HepG2 (cell line): ENCODE data around the gene HCN4. TPM values are rescaled to one million over a fixed set of nuclear protein-coding genes. Genes with fewer than 3 reads are reported as not detected.

ENCODE experiments used
- ATAC-seq: fragments of 200-7000 bp; cut with Tn5 transposase; 3 replicates; pipeline ENCODE4 v1.9.1; 2020; ENCODE audit warnings: mild to moderate bottlenecking, moderate library complexity
- BruUV-seq: library from RNA; stranded (reverse); fragments of 400-500 nt; replicated peaks from 2 replicates; lab custom pipeline; 2021; lab: Mats Ljungman, UMichigan
- CTCF ChIA-PET: fragments of 300-600 bp; formaldehyde crosslinking; extraction: SDS; loops from one replicate; lab custom pipeline; 2021; ENCODE audit warnings: low total read pairs, inconsistent platforms, low intra/inter-chr PET ratio; lab: Yijun Ruan, JAX
- POLR2A ChIA-PET: fragments of 350-600 bp; sonication (Branson Sonifier 250); formaldehyde crosslinking; loops from one replicate; lab custom pipeline; 2020; ENCODE audit warnings: antibody characterized with exemption, inconsistent platforms; lab: Yijun Ruan, JAX
- DNase-seq: peaks from one replicate; pipeline ENCODE4 v3.0.0-alpha.2; 2015; ENCODE audit warnings: low spot score
- FAIRE-seq: peaks from 3 replicates; lab custom pipeline; 2011; peaks lifted over from hg19 to GRCh38; lab: Jason Lieb, UNC
- H2AFZ ChIP-seq: one replicate; pipeline ENCODE4 v1.6.1; 2011; ENCODE audit warnings: low read length, inconsistent platforms
- H3K27ac ChIP-seq: fragments of 300-600 bp; 3 replicates; pipeline ENCODE4 v1.8.0; 2011; ENCODE audit warnings: mixed run types, mild to moderate bottlenecking, mixed read lengths, low read length, inconsistent platforms; ENCODE audit not compliant: insufficient read depth; ENCODE audit errors: extremely low read length
- H3K27me3 ChIP-seq, 2 experiments: fragments of 200-600 bp in 1 of 2; 2 replicates in 1 of 2; 3 replicates in 1 of 2; pipeline versions ENCODE4 v1.6.0 to v1.8.0; 2011; ENCODE audit warnings: low read length in 2 of 2, mild to moderate bottlenecking in 2 of 2, moderate library complexity in 2 of 2, inconsistent platforms in 1 of 2; ENCODE audit not compliant: insufficient read depth in 2 of 2, control insufficient read depth in 1 of 2
- H3K36me3 ChIP-seq, 2 experiments: fragments of 200-600 bp in 1 of 2; replicated peaks in 1 of 2; 2 replicates in 1 of 2; 3 replicates in 1 of 2; pipeline versions ENCODE4 v1.5.1 to v1.8.0; 2011; ENCODE audit warnings: low read length in 2 of 2, inconsistent platforms in 1 of 2; ENCODE audit not compliant: insufficient read depth in 2 of 2, control insufficient read depth in 1 of 2
- H3K4me1 ChIP-seq: 2 replicates; pipeline ENCODE4 v1.5.1; 2012; ENCODE audit warnings: low read length, inconsistent platforms; ENCODE audit not compliant: insufficient read depth
- H3K4me2 ChIP-seq: 2 replicates; pipeline ENCODE4 v1.6.0; 2011; ENCODE audit warnings: low read depth, low read length, inconsistent platforms
- H3K4me3 ChIP-seq, 3 experiments: fragments of 200-600 bp in 1 of 3; sonication (generic), shearing (Covaris generic) in 1 of 3; replicated peaks in 1 of 3; 2 replicates each; pipeline ENCODE4 v1.5.1; 2011 to 2016; ENCODE audit warnings: low read length in 3 of 3, inconsistent platforms in 2 of 3, low read depth in 2 of 3, mild to moderate bottlenecking in 2 of 3, control low read depth in 1 of 3, mixed read lengths in 1 of 3; ENCODE audit not compliant: insufficient read depth in 1 of 3
- H3K79me2 ChIP-seq: one replicate; pipeline ENCODE4 v1.6.1; 2011; ENCODE audit warnings: low read length, inconsistent platforms; ENCODE audit not compliant: insufficient read depth
- H3K9ac ChIP-seq: 2 replicates; pipeline ENCODE4 v1.6.0; 2011; ENCODE audit warnings: mild to moderate bottlenecking, low read depth, low read length, inconsistent platforms; ENCODE audit not compliant: insufficient read depth
- H3K9me3 ChIP-seq: 2 replicates; pipeline ENCODE4 v1.5.1; 2012; ENCODE audit warnings: mild to moderate bottlenecking, low read length
- H4K20me1 ChIP-seq: 2 replicates; pipeline ENCODE4 v1.6.0; 2011; ENCODE audit warnings: inconsistent platforms, mild to moderate bottlenecking, low read length, moderate library complexity; ENCODE audit not compliant: insufficient read depth
- RARG ChIP-seq: sonication (generic); formaldehyde crosslinking; IDR thresholded peaks from 2 replicates; pipeline ENCODE4 v1.4.0; 2020; ENCODE audit warnings: low read depth, mild to moderate bottlenecking, missing genetic modification reagents
- TARDBP ChIP-seq: sonication (generic); formaldehyde crosslinking; IDR thresholded peaks from 2 replicates; pipeline ENCODE4 v1.8.0; 2022; ENCODE audit warnings: mild to moderate bottlenecking, missing genetic modification reagents
- ZBTB8A ChIP-seq: sonication (generic); formaldehyde crosslinking; IDR thresholded peaks from 2 replicates; pipeline ENCODE4 v1.4.0; 2020; ENCODE audit warnings: mild to moderate bottlenecking, low read depth, missing genetic modification reagents, borderline replicate concordance
- ZNF275 ChIP-seq: sonication (generic); formaldehyde crosslinking; IDR thresholded peaks from 2 replicates; pipeline ENCODE4 v1.8.0; 2022; ENCODE audit warnings: missing genetic modification reagents, mild to moderate bottlenecking, inconsistent platforms, borderline replicate concordance
- ZNF407 ChIP-seq: sonication (generic); formaldehyde crosslinking; IDR thresholded peaks from one replicate; pipeline ENCODE4 v1.5.1; 2020; ENCODE audit warnings: mild to moderate bottlenecking, missing genetic modification reagents; ENCODE audit errors: not compliant biosample characterization
- ZNF512B ChIP-seq: sonication (generic); formaldehyde crosslinking; IDR thresholded peaks from 2 replicates; pipeline ENCODE4 v1.5.1; 2020; ENCODE audit warnings: missing genetic modification reagents, mild to moderate bottlenecking, borderline replicate concordance
- ZNF652 ChIP-seq: IDR thresholded peaks from 2 replicates; pipeline ENCODE4 v1.6.1; 2016; ENCODE audit warnings: low read depth, borderline replicate concordance
- ZSCAN22 ChIP-seq: sonication (generic); formaldehyde crosslinking; IDR thresholded peaks from 2 replicates; pipeline ENCODE4 v1.4.0; 2020; ENCODE audit warnings: mild to moderate bottlenecking, missing genetic modification reagents
- WGBS: methylation state at CpG from one replicate; pipeline ENCODE4 v1.1.6; 2017; ENCODE audit warnings: low lambda C conversion rate; 5-methylcytosine and 5-hydroxymethylcytosine counted together
- in situ Hi-C: cut with HindIII; loops from 2 replicates; pipeline ENCODE4 v1.10.0; 2017; ENCODE audit warnings: low pct_unique_long_range_greater_than_20kb; ENCODE audit not compliant: extremely low pct_ligation_motif_present
- intact Hi-C: fragments of 100-400 bp; cut with micrococcal nuclease; formaldehyde crosslinking; loops from one replicate; pipeline ENCODE4 v1.10.0; 2022; ENCODE audit not compliant: unreplicated experiment
- polyA plus RNA-seq, 8 experiments: library from polyadenylated mRNA; depleted of rRNA in 3 of 8; stranded (reverse) in 7 of 8; unstranded in 1 of 8; fragments of >200 nt; fragmentation: Illumina TruSeq in 4 of 8; extraction: Trizol in 4 of 8; gene quantifications; 2 replicates each; pipeline versions ENCODE4 v1.2.1 to v1.2.3, GENCODE V29; 2011 to 2016; ENCODE audit warnings: low read depth in 4 of 8, missing spikeins in 1 of 8, mixed read lengths in 1 of 8; ENCODE audit not compliant: insufficient read depth in 1 of 8
- total RNA-seq, 5 experiments: library from RNA; depleted of rRNA; stranded (reverse); fragments of >200 nt; fragmentation: Illumina TruSeq; extraction: Trizol; gene quantifications; 2 replicates each; pipeline ENCODE4 v1.2.3, GENCODE V29; 2016; ENCODE audit warnings: low read depth in 1 of 5

The HCN4 gene
- total and polyA plus RNA-seq, 2 of the 13 experiments (the other 11 are each of a cell fraction or from before 2014, with no cell fraction given), result not detected

GRCh38 chr15:73323374-73323955 is 45.3 kb downstream of the HCN4 start (continued):
- no peak for TF ChIP-seq ZNF407
- TF ChIP-seq ZSCAN22 (CRISPR knock-in tag), result no peak

- intact Hi-C loops, result no loop called here
- ATAC-seq (no peak), DNase-seq (no peak), FAIRE-seq (no peak)
- no peak overlapping the region for H3K9ac ChIP-seq
- no peaks in the 10 kb centered on the region for H3K9me3 ChIP-seq
- H3K27me3 ChIP-seq, result peaks cover 9 to 54% of the 10 kb centered on the region in 2 experiments; a peak in 4 of 5 replicates
- in situ Hi-C loops, result no loop called here
- no peaks in the 10 kb centered on the region for H3K36me3 ChIP-seq
- POLR2A ChIA-PET, result no interaction called here
- H3K4me3 ChIP-seq, result no peak overlapping the region
- H3K27ac ChIP-seq, result no peak overlapping the region
- no peak overlapping the region for H3K4me2 ChIP-seq
- no peaks in the 10 kb centered on the region for H3K79me2 ChIP-seq
- WGBS, result 14% methylated on average over 19 of the region's 38 CpGs
- no peaks in the 10 kb centered on the region for H3K4me1 ChIP-seq
- no peaks in the 10 kb centered on the region for H4K20me1 ChIP-seq
- H2AFZ ChIP-seq, result no peak overlapping the region
- CTCF ChIA-PET, result no interaction called here
- no TSS peak for BruUV-seq
- TF ChIP-seq RARG (CRISPR knock-in tag) (no peak), ZNF275 (no peak), ZNF652 (CRISPR knock-in tag) (no peak), TARDBP (no peak), ZNF512B (no peak), ZBTB8A (CRISPR knock-in tag) (no peak)
Observed at GRCh38 chr15:73322665-73323373, 45.9 kb downstream of the HCN4 start.
